ENCODE data around the gene P4HA1. TPM values are rescaled to one million over a fixed set of nuclear protein-coding genes. Genes with fewer than 3 reads are reported as not detected.

P4HA1 gene
- total and polyA plus RNA-seq, 10 donors, result 5.3 to 74.1 (median 28.0) TPM

DNA sequence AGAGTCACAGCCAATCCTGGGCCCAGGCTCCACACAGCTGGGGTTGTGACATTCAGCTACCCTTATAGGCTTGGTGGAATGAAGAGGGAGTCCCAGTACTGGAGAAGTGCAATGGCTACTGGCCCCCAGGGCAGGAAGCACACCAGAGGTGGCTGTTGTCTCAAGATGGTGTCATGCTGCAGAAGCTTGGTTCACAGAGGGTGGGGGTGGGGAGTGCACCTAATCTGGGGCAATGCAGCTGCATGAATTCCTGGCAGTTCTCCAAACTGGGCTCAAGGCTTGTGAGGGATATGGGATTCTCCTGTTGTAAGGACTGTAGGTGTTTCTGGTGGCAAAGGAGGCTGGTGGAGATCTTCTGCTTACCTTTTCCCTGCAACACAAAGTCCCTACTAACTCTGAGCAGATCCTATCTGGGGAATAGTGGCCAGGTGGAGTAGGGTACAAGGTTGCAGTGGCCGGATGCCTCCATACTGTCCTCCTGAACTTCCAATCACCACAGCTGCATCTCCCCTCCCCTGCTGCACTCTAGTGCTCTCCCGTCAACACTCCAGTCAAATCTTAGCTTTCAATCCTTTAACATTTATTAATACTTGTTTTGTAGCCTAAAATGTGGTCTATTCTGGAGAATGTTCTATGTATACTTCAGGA, 114.7 kb downstream of the P4HA1 start:
- TF ChIP-seq CTCF (IDR thresholded peaks at IDR 0.05 in 8 of 11, conservative IDR thresholded peaks at IDR 0.05 in 3 of 11) (no peak), POLR2AphosphoS5 (IDR thresholded peaks at IDR 0.05) (no peak), POLR2A (IDR thresholded peaks at IDR 0.05) (no peak)
- Histone ChIP-seq H3K4me3 (no peak overlapping the region), H3K9me3 (peaks cover 5 to 61% (median 47%) of the 10 kb centered on the region in 8 donors), H3K27me3 (replicated peaks in 1 of 7) (peaks cover 0 to 17% (median 0%) of the 10 kb centered on the region in 7 donors), H3K36me3 (no peaks in the 10 kb centered on the region), H3K27ac (no peak overlapping the region), H3K4me1 (no peaks in the 10 kb centered on the region)
- no peak for DNase-seq
- WGBS, 5 donors, result 87 to 98% (median 92%) methylated on average over 2 of the region's 2 CpGs
- intact Hi-C loops (cut with DNase I; ENCODE audit: low total_unique reads), result no loop called here

DNA sequence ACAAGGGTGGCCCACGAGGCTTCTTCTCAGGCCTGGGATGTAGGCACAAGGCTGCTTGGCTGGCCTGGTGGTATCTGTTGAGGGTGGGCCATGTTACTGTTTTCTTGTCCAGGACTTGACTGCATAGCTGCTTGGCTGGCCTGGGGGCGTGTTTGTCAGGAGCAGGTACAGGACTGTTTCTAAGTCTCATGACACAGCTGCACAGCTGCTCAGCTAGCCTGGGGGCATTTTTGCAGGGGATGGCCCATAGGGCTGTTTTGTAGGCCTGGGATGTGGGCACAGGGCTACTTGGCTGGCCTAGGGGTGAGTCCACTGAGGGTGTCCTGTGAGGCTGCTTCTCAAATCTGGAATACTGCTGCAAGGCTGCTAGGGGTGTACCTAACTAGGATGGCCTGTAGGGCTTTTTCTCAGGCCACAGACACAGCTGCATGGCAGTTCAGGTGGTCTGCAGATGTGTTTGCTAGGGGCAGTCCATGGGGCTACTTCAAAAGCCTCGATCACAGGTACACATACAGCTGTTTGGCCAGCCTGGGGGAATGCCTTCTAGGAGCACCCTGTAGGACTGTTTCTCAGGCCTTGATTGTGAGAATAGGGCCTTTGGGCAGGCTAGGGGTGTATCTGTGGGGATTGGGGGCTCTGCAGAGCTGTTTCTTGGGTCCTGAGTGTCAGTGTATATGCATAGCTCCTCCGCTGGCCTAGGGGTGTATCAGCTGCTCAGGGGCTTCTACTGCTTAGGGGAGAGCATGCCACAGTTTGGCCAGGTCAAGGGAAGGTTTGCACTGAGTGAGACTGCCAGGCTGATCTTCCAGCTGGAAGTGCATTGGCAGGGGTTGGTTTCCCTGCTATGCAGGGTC, 115.4 kb downstream of the P4HA1 start:
- Histone ChIP-seq H3K4me1 (no peaks in the 10 kb centered on the region), H3K9me3 (peaks cover 13 to 68% (median 55%) of the 10 kb centered on the region in 8 donors), H3K36me3 (no peaks in the 10 kb centered on the region), H3K27me3 (replicated peaks in 1 of 7) (peaks cover 0 to 17% (median 0%) of the 10 kb centered on the region in 7 donors), H3K4me3 (no peak overlapping the region), H3K27ac (no peak overlapping the region)
- no peak for DNase-seq
- WGBS, 5 donors, result 77 to 96% (median 95%) methylated on average over 2 to 4 of the region's 4 CpGs
- intact Hi-C loops (cut with DNase I; ENCODE audit: low total_unique reads), result no loop called here
- no peak for TF ChIP-seq CTCF (IDR thresholded peaks at IDR 0.05 in 8 of 11, conservative IDR thresholded peaks at IDR 0.05 in 3 of 11)
- no peak for TF ChIP-seq POLR2A (IDR thresholded peaks at IDR 0.05)
- TF ChIP-seq POLR2AphosphoS5 (IDR thresholded peaks at IDR 0.05), result no peak

DNA sequence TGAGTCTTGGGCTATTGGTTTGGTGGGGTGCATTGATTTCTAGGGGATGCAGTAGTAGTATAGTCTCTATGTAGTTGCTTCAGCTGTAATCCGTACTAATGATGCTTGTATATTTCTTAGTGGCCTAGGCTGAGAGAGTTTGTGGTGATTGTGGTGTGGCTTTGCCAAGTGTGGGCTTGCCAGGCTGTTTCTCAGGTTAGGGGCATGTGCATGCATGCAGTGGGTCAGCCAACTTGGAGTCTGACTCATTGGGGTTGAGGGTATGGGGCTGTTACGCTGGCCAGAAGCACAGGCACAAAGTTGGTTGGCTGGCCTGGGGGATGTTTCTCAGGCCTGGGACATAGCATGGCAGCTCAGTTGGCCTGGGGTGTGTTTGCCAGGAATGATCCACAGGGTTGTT, 116.3 kb downstream of the P4HA1 start:
- H3K27me3 ChIP-seq (replicated peaks in 1 of 7), result peaks cover 0 to 17% (median 0%) of the 10 kb centered on the region in 7 donors
- TF ChIP-seq POLR2A (IDR thresholded peaks at IDR 0.05), result no peak
- TF ChIP-seq POLR2AphosphoS5 (IDR thresholded peaks at IDR 0.05), result no peak
- TF ChIP-seq CTCF (IDR thresholded peaks at IDR 0.05 in 8 of 11, conservative IDR thresholded peaks at IDR 0.05 in 3 of 11), result no peak
- H3K9me3 ChIP-seq, result peaks cover 14 to 77% (median 64%) of the 10 kb centered on the region in 8 donors
- no peak for DNase-seq
- intact Hi-C loops (cut with DNase I; ENCODE audit: low total_unique reads), result no loop called here
- H3K4me1 ChIP-seq, result no peaks in the 10 kb centered on the region
- 73 to 100% (median 98%) methylated on average over 2 of the region's 2 CpGs for WGBS, 5 donors
- no peak overlapping the region for H3K4me3 ChIP-seq
- no peaks in the 10 kb centered on the region for H3K36me3 ChIP-seq
- H3K27ac ChIP-seq, result no peak overlapping the region

GRCh38 chr10:72979709-72980108, 117.0 kb downstream of the P4HA1 start:
- no peak overlapping the region for H3K4me3 ChIP-seq
- no peaks in the 10 kb centered on the region for H3K36me3 ChIP-seq
- TF ChIP-seq POLR2A (IDR thresholded peaks at IDR 0.05), result no peak
- TF ChIP-seq POLR2AphosphoS5 (IDR thresholded peaks at IDR 0.05), result no peak
- TF ChIP-seq CTCF (IDR thresholded peaks at IDR 0.05 in 8 of 11, conservative IDR thresholded peaks at IDR 0.05 in 3 of 11), result no peak
- H3K9me3 ChIP-seq, result peaks cover 14 to 84% (median 69%) of the 10 kb centered on the region in 8 donors
- H3K27ac ChIP-seq, result no peak overlapping the region
- H3K27me3 ChIP-seq (replicated peaks in 1 of 7), result peaks cover 0 to 17% (median 0%) of the 10 kb centered on the region in 7 donors
- intact Hi-C loops (cut with DNase I; ENCODE audit: low total_unique reads), result no loop called here
- H3K4me1 ChIP-seq, result no peaks in the 10 kb centered on the region
- no peak for DNase-seq

All from spleen (tissue), 11 donors.